ENCODE results near the gene HTR1D. TPM values are rescaled to one million over a fixed set of nuclear protein-coding genes. Genes with fewer than 3 reads are reported as not detected.

HTR1D gene
- polyA plus RNA-seq, 1 donor (not counting 4 experiments of a cell fraction or from before 2014, with no cell fraction given), result 0.08 TPM

GRCh38 chr1:23246274-23246673 is 29.0 kb upstream of the HTR1D start:
- H3K36me3 ChIP-seq (ENCODE audit: control insufficient read depth in 2 of 2, extremely low read depth in 1 of 2, insufficient read depth in 2 of 2, low read length in 2 of 2), result no peaks in the 10 kb centered on the region
- H3K27ac ChIP-seq (ENCODE audit: control insufficient read depth, insufficient read depth, low read length), result no peak overlapping the region
- H3K4me3 ChIP-seq (ENCODE audit: control insufficient read depth in 2 of 3, extremely low read depth in 1 of 3, insufficient read depth in 2 of 3, low read depth in 1 of 3, low read length in 3 of 3), result no peak overlapping the region
- peaks cover 5% of the 10 kb centered on the region for H3K4me1 ChIP-seq (ENCODE audit: control insufficient read depth, extremely low read depth, insufficient read depth, low read length)
- H3K27me3 ChIP-seq (ENCODE audit: control insufficient read depth, extremely low read depth, insufficient read depth, low read length), result no peaks in the 10 kb centered on the region
- no peak for TF ChIP-seq EZH2 (IDR thresholded peaks at IDR 0.05; ENCODE audit: low read length)
- no peak for TF ChIP-seq CTCF (optimal IDR thresholded peaks at IDR 0.05 in 1 of 3, IDR thresholded peaks at IDR 0.05 in 1 of 3, conservative IDR thresholded peaks at IDR 0.05 in 1 of 3; ENCODE audit: extremely low read depth in 1 of 3, insufficient read depth in 2 of 3, low read length in 3 of 3)
- no peaks in the 10 kb centered on the region for H3K79me2 ChIP-seq (ENCODE audit: control insufficient read depth, insufficient read depth, low read length)
- H3K4me2 ChIP-seq (ENCODE audit: control insufficient read depth, extremely low read depth, insufficient read depth, low read depth, low read length), result no peak overlapping the region
- no peak overlapping the region for H2AFZ ChIP-seq (ENCODE audit: control insufficient read depth, low read length)
- no peaks in the 10 kb centered on the region for H4K20me1 ChIP-seq (ENCODE audit: control insufficient read depth, extremely low read depth, insufficient read depth, low read length)
- H3K9me1 ChIP-seq (ENCODE audit: control insufficient read depth, extremely low read depth, insufficient read depth, low read length), result no peaks in the 10 kb centered on the region
- no peak for FAIRE-seq
- DNase-seq (ENCODE audit: low read depth, low spot score), result no peak
- dilution Hi-C loops (cut with MboI; ENCODE audit: extremely low pct_ligation_motif_present, low sequenced_read_pairs), result no loop called here
- H3K9ac ChIP-seq (ENCODE audit: control insufficient read depth, extremely low read depth, insufficient read depth, low read length), result no peak overlapping the region
- no peaks in the 10 kb centered on the region for H3K9me3 ChIP-seq (ENCODE audit: control insufficient read depth, low read depth, low read length)

- dilution Hi-C loops (cut with MboI; ENCODE audit: extremely low pct_ligation_motif_present, low sequenced_read_pairs), result no loop called here
- no peaks in the 10 kb centered on the region for H3K9me1 ChIP-seq (ENCODE audit: control insufficient read depth, extremely low read depth, insufficient read depth, low read length)
- H3K4me1 ChIP-seq (ENCODE audit: control insufficient read depth, extremely low read depth, insufficient read depth, low read length), result peaks cover 5% of the 10 kb centered on the region
- TF ChIP-seq CTCF (optimal IDR thresholded peaks at IDR 0.05 in 1 of 3, IDR thresholded peaks at IDR 0.05 in 1 of 3, conservative IDR thresholded peaks at IDR 0.05 in 1 of 3; ENCODE audit: extremely low read depth in 1 of 3, insufficient read depth in 2 of 3, low read length in 3 of 3), result no peak
- no peak for TF ChIP-seq EZH2 (IDR thresholded peaks at IDR 0.05; ENCODE audit: low read length)
- H3K27ac ChIP-seq (ENCODE audit: control insufficient read depth, insufficient read depth, low read length), result no peak overlapping the region
- FAIRE-seq (no peak), DNase-seq (ENCODE audit: low read depth, low spot score) (no peak)
- no peak overlapping the region for H3K4me3 ChIP-seq (ENCODE audit: control insufficient read depth in 2 of 3, extremely low read depth in 1 of 3, insufficient read depth in 2 of 3, low read depth in 1 of 3, low read length in 3 of 3)
- H2AFZ ChIP-seq (ENCODE audit: control insufficient read depth, low read length), result no peak overlapping the region
- no peak overlapping the region for H3K4me2 ChIP-seq (ENCODE audit: control insufficient read depth, extremely low read depth, insufficient read depth, low read depth, low read length)
- no peaks in the 10 kb centered on the region for H3K27me3 ChIP-seq (ENCODE audit: control insufficient read depth, extremely low read depth, insufficient read depth, low read length)
- H3K9me3 ChIP-seq (ENCODE audit: control insufficient read depth, low read depth, low read length), result no peaks in the 10 kb centered on the region
- no peaks in the 10 kb centered on the region for H3K36me3 ChIP-seq (ENCODE audit: control insufficient read depth in 2 of 2, extremely low read depth in 1 of 2, insufficient read depth in 2 of 2, low read length in 2 of 2)
- no peak overlapping the region for H3K9ac ChIP-seq (ENCODE audit: control insufficient read depth, extremely low read depth, insufficient read depth, low read length)
- H4K20me1 ChIP-seq (ENCODE audit: control insufficient read depth, extremely low read depth, insufficient read depth, low read length), result no peaks in the 10 kb centered on the region
- H3K79me2 ChIP-seq (ENCODE audit: control insufficient read depth, insufficient read depth, low read length), result no peaks in the 10 kb centered on the region
These were observed 27.0 kb upstream of the HTR1D start for GRCh38 chr1:23244256-23244761.

Measured in keratinocyte (primary cell).